Measurements from ENCODE around the gene PNMA8B. TPM values are rescaled to one million over a fixed set of nuclear protein-coding genes. Genes with fewer than 3 reads are reported as not detected.
"Not testable (repeated sequence)": the region's sequence is repeated elsewhere in the genome, so short reads cannot be mapped to it uniquely, and the experiment has no call there.

PNMA8B gene
- total RNA-seq, 6 experiments from 2014 or later = 0.02 to 0.17 (median 0.07) TPM; not detected in 2

- Mint-ChIP-seq H3K27ac (no peak overlapping the region), H3K4me3 (no peak overlapping the region), H3K36me3 (ENCODE audit: low read depth) (no peaks in the 10 kb centered on the region), H3K27me3 (ENCODE audit: insufficient read depth) (peaks cover 23% of the 10 kb centered on the region), H3K9me3 (no peaks in the 10 kb centered on the region), H3K4me1 (ENCODE audit: low read depth) (peaks cover 16% of the 10 kb centered on the region)
- TF ChIP-seq CTCF (IDR thresholded peaks at IDR 0.05) = no peak
- no peak for DNase-seq
These were observed 38.0 kb upstream of the PNMA8B start for GRCh38 chr19:46533621-46534081.

GRCh38 chr19:46533078-46533620 lies 37.5 kb upstream of the PNMA8B start:
- H3K4me1 Mint-ChIP-seq (ENCODE audit: low read depth) = peaks cover 16% of the 10 kb centered on the region
- no peak for DNase-seq
- no peak for TF ChIP-seq CTCF (IDR thresholded peaks at IDR 0.05)
- H3K36me3 Mint-ChIP-seq (ENCODE audit: low read depth) = no peaks in the 10 kb centered on the region
- H3K4me3 Mint-ChIP-seq = no peak overlapping the region
- H3K9me3 Mint-ChIP-seq = no peaks in the 10 kb centered on the region
- H3K27me3 Mint-ChIP-seq (ENCODE audit: insufficient read depth) = peaks cover 23% of the 10 kb centered on the region
- no peak overlapping the region for H3K27ac Mint-ChIP-seq

GRCh38 chr19:46530636-46531035 lies 35.0 kb upstream of the PNMA8B start:
- DNase-seq = no peak
- no peaks in the 10 kb centered on the region for H3K9me3 Mint-ChIP-seq
- no peak for TF ChIP-seq CTCF (IDR thresholded peaks at IDR 0.05)
- H3K4me1 Mint-ChIP-seq (ENCODE audit: low read depth) = peaks cover 16% of the 10 kb centered on the region
- H3K36me3 Mint-ChIP-seq (ENCODE audit: low read depth) = no peaks in the 10 kb centered on the region
- no peak overlapping the region for H3K27ac Mint-ChIP-seq
- 0 out of 2 replicates have a peak overlapping the region, but pooled peaks have one; percentile 59 for H3K4me3 Mint-ChIP-seq
- peaks cover 24% of the 10 kb centered on the region for H3K27me3 Mint-ChIP-seq (ENCODE audit: insufficient read depth)

GRCh38 chr19:46529622-46530451 lies 34.2 kb upstream of the PNMA8B start:
- H3K27ac Mint-ChIP-seq = peak overlapping the region; percentile 44; the same call in 1 of the 2 replicates
- H3K36me3 Mint-ChIP-seq (ENCODE audit: low read depth) = no peaks in the 10 kb centered on the region
- peaks cover 16% of the 10 kb centered on the region for H3K4me1 Mint-ChIP-seq (ENCODE audit: low read depth)
- peaks cover 3% of the 10 kb centered on the region; the same call in 1 of the 2 replicates for H3K9me3 Mint-ChIP-seq
- peak; percentile 51 for DNase-seq
- peak overlapping the region; percentile 59 for H3K4me3 Mint-ChIP-seq
- peaks cover 21% of the 10 kb centered on the region for H3K27me3 Mint-ChIP-seq (ENCODE audit: insufficient read depth)
- TF ChIP-seq CTCF (IDR thresholded peaks at IDR 0.05) = peak; percentile 98

GRCh38 chr19:46528601-46529590 lies 33.2 kb upstream of the PNMA8B start:
- Mint-ChIP-seq H3K9me3 (peaks cover 4% of the 10 kb centered on the region; the same call in 1 of the 2 replicates), H3K27me3 (ENCODE audit: insufficient read depth) (peaks cover 14% of the 10 kb centered on the region), H3K4me3 (0 out of 2 replicates have a peak overlapping the region, but pooled peaks have one; percentile 59), H3K36me3 (ENCODE audit: low read depth) (no peaks in the 10 kb centered on the region), H3K4me1 (ENCODE audit: low read depth) (peaks cover 16% of the 10 kb centered on the region), H3K27ac (no peak overlapping the region)
- no peak for TF ChIP-seq CTCF (IDR thresholded peaks at IDR 0.05)
- no peak for DNase-seq

- Mint-ChIP-seq H3K4me1 (ENCODE audit: low read depth) (peaks cover 16% of the 10 kb centered on the region), H3K27me3 (ENCODE audit: insufficient read depth) (peaks cover 10% of the 10 kb centered on the region)
- DNase-seq; H3K36me3 Mint-ChIP-seq (ENCODE audit: low read depth); H3K4me3 Mint-ChIP-seq; H3K9me3 Mint-ChIP-seq; H3K27ac Mint-ChIP-seq: not testable (repeated sequence)
These were observed 31.1 kb upstream of the PNMA8B start for GRCh38 chr19:46526801-46527200.
